GM23248 (cell line): Measurements from ENCODE around the gene CSRP2. TPM values are rescaled to one million over a fixed set of nuclear protein-coding genes. Genes with fewer than 3 reads are reported as not detected.

Experiments used
- DNase-seq: peaks from one replicate; pipeline ENCODE4 v3.0.0-alpha.2; 2015
- H2AFZ ChIP-seq: fragments of 200-600 bp; sonication (generic); 2 replicates; pipeline ENCODE4 v1.6.1; 2016; ENCODE audit warnings: antibody characterized with exemption
- H3F3A ChIP-seq: fragments of 200-600 bp; sonication (generic); 2 replicates; pipeline ENCODE4 v1.6.1; 2016; ENCODE audit warnings: mild to moderate bottlenecking, antibody characterized with exemption, mixed run types; ENCODE audit not compliant: insufficient read depth
- H3K27ac ChIP-seq: fragments of 200-600 bp; sonication (generic); 2 replicates; pipeline ENCODE4 v1.5.1; 2016; ENCODE audit warnings: mild to moderate bottlenecking
- H3K27me3 ChIP-seq: fragments of 200-600 bp; sonication (generic); replicated peaks from 2 replicates; pipeline ENCODE4 v1.6.1; 2016; ENCODE audit warnings: mild to moderate bottlenecking; ENCODE audit not compliant: insufficient read depth
- H3K36me3 ChIP-seq: fragments of 200-600 bp; sonication (generic); 2 replicates; pipeline ENCODE4 v1.6.1; 2016; ENCODE audit warnings: low read depth, mild to moderate bottlenecking
- H3K4me1 ChIP-seq: fragments of 200-600 bp; sonication (generic); 2 replicates; pipeline ENCODE4 v1.6.1; 2016; ENCODE audit warnings: mild to moderate bottlenecking; ENCODE audit not compliant: insufficient read depth
- H3K4me2 ChIP-seq: fragments of 200-600 bp; sonication (generic); one replicate; pipeline ENCODE4 v1.6.1; 2016; ENCODE audit warnings: mild to moderate bottlenecking; ENCODE audit not compliant: unreplicated experiment
- H3K4me3 ChIP-seq: fragments of 200-600 bp; sonication (generic); 2 replicates; pipeline ENCODE4 v1.5.1; 2016; ENCODE audit warnings: mild to moderate bottlenecking
- H3K79me2 ChIP-seq: fragments of 200-600 bp; sonication (generic); 2 replicates; pipeline ENCODE4 v1.6.1; 2016; ENCODE audit warnings: mild to moderate bottlenecking; ENCODE audit not compliant: insufficient read depth
- H3K9ac ChIP-seq: fragments of 200-600 bp; sonication (generic); 2 replicates; pipeline ENCODE4 v1.6.1; 2016; ENCODE audit warnings: mild to moderate bottlenecking
- H3K9me2 ChIP-seq: fragments of 200-600 bp; sonication (generic); 2 replicates; pipeline ENCODE4 v1.6.1; 2016; ENCODE audit warnings: mixed run types, mild to moderate bottlenecking, moderate library complexity; ENCODE audit not compliant: insufficient read depth
- H3K9me3 ChIP-seq: fragments of 200-600 bp; sonication (generic); one replicate; pipeline ENCODE4 v1.6.1; 2017; ENCODE audit warnings: low read depth
- H4K20me1 ChIP-seq: fragments of 200-600 bp; sonication (generic); 2 replicates; pipeline ENCODE4 v1.6.0; 2016; ENCODE audit not compliant: insufficient read depth
- EZH2 ChIP-seq: fragments of 200-600 bp; sonication (generic); IDR thresholded peaks from 2 replicates; pipeline ENCODE4 v1.6.1; 2018; ENCODE audit warnings: antibody characterized with exemption, mild to moderate bottlenecking; ENCODE audit not compliant: insufficient read depth, poor library complexity, severe bottlenecking
- EZH2phosphoT487 ChIP-seq: fragments of 200-600 bp; sonication (generic); IDR thresholded peaks from 2 replicates; pipeline ENCODE4 v1.6.1; 2018; ENCODE audit warnings: antibody characterized with exemption, moderate library complexity, mild to moderate bottlenecking, low read depth; ENCODE audit not compliant: insufficient read depth
- WGBS, 2 experiments: methylation state at CpG; one replicate each; pipeline ENCODE4 v1.1.6; 2015 to 2017; ENCODE audit warnings: low lambda C conversion rate in 2 of 2, low coverage in 1 of 2; ENCODE audit errors: missing lambda C conversion rate in 2 of 2; 5-methylcytosine and 5-hydroxymethylcytosine counted together
- in situ Hi-C: fragments of 300-500 bp; cut with MboI; formaldehyde crosslinking; loops from 2 replicates; pipeline ENCODE4 v1.15.0; 2020
- polyA plus RNA-seq: library from polyadenylated mRNA; unstranded; fragments of >200 nt; fragmentation: Nextera tagmentation; extraction: Ambion mirVana; gene quantifications from 2 replicates; pipeline ENCODE4 v1.2.1, GENCODE V29; 2016
- total RNA-seq: library from RNA; depleted of rRNA; stranded (reverse); fragments of >200 nt; shearing (Covaris generic); gene quantifications from 2 replicates; pipeline ENCODE4 v1.2.3, GENCODE V29; 2014; rRNA removed

CSRP2 gene
- total and polyA plus RNA-seq, 2 experiments from 2014 or later = 53.0 to 80.5 TPM

- H3K27ac ChIP-seq = no peak overlapping the region
Observed at GRCh38 chr12:76811976-76812375, 66.8 kb downstream of the CSRP2 start.

DNA sequence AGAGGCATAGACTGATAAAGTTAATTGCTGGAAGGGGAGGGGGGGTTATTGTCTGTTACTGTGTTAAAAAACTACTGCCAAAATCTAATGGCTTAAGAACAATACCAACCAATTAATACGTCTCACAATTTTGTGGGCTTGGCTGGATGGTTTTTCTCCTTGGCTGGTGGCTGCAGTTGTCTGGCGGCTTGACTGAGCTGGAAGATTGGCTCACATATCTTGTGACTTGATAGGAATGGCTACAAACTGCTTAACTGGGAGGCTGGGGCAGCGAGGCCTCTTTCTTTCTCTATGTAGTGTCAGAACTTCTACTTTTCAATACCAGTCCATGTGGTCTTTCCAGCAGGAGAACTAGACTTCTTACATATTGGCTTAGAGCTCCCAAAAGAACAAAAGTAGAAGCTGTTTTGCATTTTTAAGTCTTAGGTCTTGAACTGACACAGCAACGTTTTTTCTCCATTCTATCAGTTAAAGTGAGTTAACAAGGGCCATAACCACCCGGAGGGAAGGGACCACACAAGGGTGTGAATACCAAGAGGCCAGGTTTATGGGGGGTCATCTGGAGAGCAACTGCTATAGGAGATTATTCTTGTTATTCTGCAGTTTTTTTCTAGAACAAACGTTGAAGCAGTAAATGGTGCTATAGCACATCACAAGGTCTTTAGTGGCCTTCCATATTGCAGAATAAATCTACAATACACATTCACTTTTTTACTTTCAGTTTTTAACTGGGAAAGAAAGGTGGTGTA lies 68.0 kb downstream of the CSRP2 start:
- Histone ChIP-seq H3F3A (no peaks in the 10 kb centered on the region), H3K9me2 (no peaks in the 10 kb centered on the region), H4K20me1 (no peaks in the 10 kb centered on the region), H3K4me3 (no peak overlapping the region), H3K9ac (no peak overlapping the region), H3K36me3 (peaks cover 26% of the 10 kb centered on the region), H2AFZ (no peak overlapping the region), H3K27me3 (no peaks in the 10 kb centered on the region), H3K4me1 (no peaks in the 10 kb centered on the region), H3K27ac (no peak overlapping the region), H3K79me2 (no peaks in the 10 kb centered on the region; the same call in 1 of the 2 replicates), H3K4me2 (no peak overlapping the region), H3K9me3 (no peaks in the 10 kb centered on the region)
- no peak for DNase-seq
- in situ Hi-C loops = no loop called here
- TF ChIP-seq EZH2phosphoT487 (no peak), EZH2 (no peak)
- 28% methylated on average over 6 of the region's 6 CpGs for WGBS, 2 experiments

More at GRCh38 chr12:76811976-76812375, 66.8 kb downstream of the CSRP2 start:
- Histone ChIP-seq H3K27me3 (no peaks in the 10 kb centered on the region), H3K4me3 (no peak overlapping the region), H3K9ac (no peak overlapping the region), H3K9me3 (no peaks in the 10 kb centered on the region), H3K9me2 (no peaks in the 10 kb centered on the region), H3K4me1 (no peaks in the 10 kb centered on the region), H3K4me2 (no peak overlapping the region), H4K20me1 (no peaks in the 10 kb centered on the region), H3K36me3 (peaks cover 29% of the 10 kb centered on the region), H3F3A (no peaks in the 10 kb centered on the region), H3K79me2 (no peaks in the 10 kb centered on the region; the same call in 1 of the 2 replicates), H2AFZ (no peak overlapping the region)
- 95 to 100% methylated on average over 1 of the region's 1 CpG for WGBS, 2 experiments
- in situ Hi-C loops = no loop called here
- no peak for TF ChIP-seq EZH2
- no peak for TF ChIP-seq EZH2phosphoT487
- no peak for DNase-seq

Other genes starting within 250 kb of the CSRP2 start
- 30.4 and 50.5 TPM in 2 replicates for gene ZDHHC17, start 114.9 kb downstream of the CSRP2 start, total RNA-seq
- gene ZDHHC17, start 114.9 kb downstream of the CSRP2 start, polyA plus RNA-seq = 14.0 and 14.6 TPM in 2 replicates
- 2.5 and 5.6 TPM in 2 replicates for gene E2F7, start 186.6 kb upstream of the CSRP2 start, total RNA-seq
- 3.7 and 5.7 TPM in 2 replicates for gene E2F7, start 186.6 kb upstream of the CSRP2 start, polyA plus RNA-seq